ENCODE data around the gene HECA. TPM values are rescaled to one million over a fixed set of nuclear protein-coding genes. Genes with fewer than 3 reads are reported as not detected.

HECA gene
- total RNA-seq, 1 experiment from 2014 or later = 90.8 TPM

DNA sequence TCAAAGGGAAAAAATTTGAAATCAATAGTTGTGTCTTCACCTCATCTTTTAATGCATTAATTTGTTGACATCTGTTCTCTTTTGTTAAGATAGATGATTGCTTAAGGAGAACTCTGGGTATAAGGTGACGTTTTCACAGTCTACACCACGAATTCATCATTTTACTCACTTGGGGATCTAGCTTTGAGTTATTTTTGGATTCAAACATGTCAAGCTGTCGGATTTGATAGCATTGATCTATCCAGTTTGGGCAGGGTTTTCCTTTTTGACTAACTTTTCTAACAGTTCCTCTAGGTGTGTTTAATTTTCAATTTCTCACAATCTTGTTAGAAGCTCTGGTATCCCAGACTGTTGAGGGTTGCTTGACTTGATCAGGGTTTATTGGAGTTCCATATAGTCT, 49.6 kb downstream of the HECA start:
- no peak overlapping the region for H3K4me2 ChIP-seq (ENCODE audit: low read depth, low read length, poor library complexity, severe bottlenecking)
- H4K20me1 ChIP-seq (ENCODE audit: insufficient read depth, low read depth, low read length) = no peaks in the 10 kb centered on the region
- peaks cover 21% of the 10 kb centered on the region for H3K4me1 ChIP-seq (ENCODE audit: low read length)
- H3K9ac ChIP-seq (ENCODE audit: low read length) = no peak overlapping the region
- H3K9me3 ChIP-seq (ENCODE audit: low read length) = no peaks in the 10 kb centered on the region
- no peaks in the 10 kb centered on the region for H3K9me2 ChIP-seq (replicated peaks; ENCODE audit: insufficient read depth, low read length)
- no peak overlapping the region for H3K27ac ChIP-seq (ENCODE audit: low read length)
- DNase-seq = no peak
- H3K27me3 ChIP-seq (ENCODE audit: low read length) = no peaks in the 10 kb centered on the region
- H2AFZ ChIP-seq (ENCODE audit: low read length) = no peak overlapping the region
- H3K36me3 ChIP-seq (ENCODE audit: insufficient read depth, low read length) = peaks cover 30% of the 10 kb centered on the region
- 0 out of 2 replicates have a peak, but pooled peaks cover under 1% of the 10 kb centered on the region for H3K79me2 ChIP-seq (ENCODE audit: low read length)
- no peak overlapping the region for H3K4me3 ChIP-seq (ENCODE audit: low read length)

- no peaks in the 10 kb centered on the region for H4K20me1 ChIP-seq (ENCODE audit: insufficient read depth, low read depth, low read length)
- H3K79me2 ChIP-seq (ENCODE audit: low read length) = no peaks in the 10 kb centered on the region
- H2AFZ ChIP-seq (ENCODE audit: low read length) = no peak overlapping the region
- H3K27ac ChIP-seq (ENCODE audit: low read length) = no peak overlapping the region
- no peak overlapping the region for H3K4me2 ChIP-seq (ENCODE audit: low read depth, low read length, poor library complexity, severe bottlenecking)
- peaks cover 15% of the 10 kb centered on the region for H3K36me3 ChIP-seq (ENCODE audit: insufficient read depth, low read length)
- no peaks in the 10 kb centered on the region for H3K9me3 ChIP-seq (ENCODE audit: low read length)
- H3K4me1 ChIP-seq (ENCODE audit: low read length) = peaks cover 21% of the 10 kb centered on the region
- no peak overlapping the region for H3K4me3 ChIP-seq (ENCODE audit: low read length)
- H3K27me3 ChIP-seq (ENCODE audit: low read length) = no peaks in the 10 kb centered on the region
- no peak overlapping the region for H3K9ac ChIP-seq (ENCODE audit: low read length)
- no peaks in the 10 kb centered on the region for H3K9me2 ChIP-seq (replicated peaks; ENCODE audit: insufficient read depth, low read length)
- no peak for DNase-seq
Observed at GRCh38 chr6:139186242-139186641, 51.4 kb downstream of the HECA start.

GRCh38 chr6:139186692-139187091, 51.8 kb downstream of the HECA start:
- no peaks in the 10 kb centered on the region for H3K79me2 ChIP-seq (ENCODE audit: low read length)
- peaks cover 21% of the 10 kb centered on the region for H3K4me1 ChIP-seq (ENCODE audit: low read length)
- H3K27ac ChIP-seq (ENCODE audit: low read length) = no peak overlapping the region
- H4K20me1 ChIP-seq (ENCODE audit: insufficient read depth, low read depth, low read length) = no peaks in the 10 kb centered on the region
- H3K27me3 ChIP-seq (ENCODE audit: low read length) = no peaks in the 10 kb centered on the region
- no peaks in the 10 kb centered on the region for H3K9me3 ChIP-seq (ENCODE audit: low read length)
- no peaks in the 10 kb centered on the region for H3K9me2 ChIP-seq (replicated peaks; ENCODE audit: insufficient read depth, low read length)
- H3K36me3 ChIP-seq (ENCODE audit: insufficient read depth, low read length) = peaks cover 10% of the 10 kb centered on the region
- no peak overlapping the region for H3K4me3 ChIP-seq (ENCODE audit: low read length)
- peak; percentile 59 for DNase-seq
- no peak overlapping the region for H3K4me2 ChIP-seq (ENCODE audit: low read depth, low read length, poor library complexity, severe bottlenecking)
- H2AFZ ChIP-seq (ENCODE audit: low read length) = no peak overlapping the region
- no peak overlapping the region for H3K9ac ChIP-seq (ENCODE audit: low read length)

- Histone ChIP-seq H3K27ac (ENCODE audit: low read length) (no peak overlapping the region), H2AFZ (ENCODE audit: low read length) (no peak overlapping the region)
- no peak for DNase-seq
Observed at GRCh38 chr6:139187489-139187888, 52.6 kb downstream of the HECA start.

GRCh38 chr6:139189665-139190064, 54.8 kb downstream of the HECA start:
- H3K4me1 ChIP-seq (ENCODE audit: low read length) = peaks cover 20% of the 10 kb centered on the region
- H3K9me3 ChIP-seq (ENCODE audit: low read length) = no peaks in the 10 kb centered on the region
- no peaks in the 10 kb centered on the region for H3K79me2 ChIP-seq (ENCODE audit: low read length)
- no peak overlapping the region for H3K9ac ChIP-seq (ENCODE audit: low read length)
- no peak for DNase-seq
- no peak overlapping the region for H3K4me3 ChIP-seq (ENCODE audit: low read length)
- H3K36me3 ChIP-seq (ENCODE audit: insufficient read depth, low read length) = no peaks in the 10 kb centered on the region
- no peak overlapping the region for H3K4me2 ChIP-seq (ENCODE audit: low read depth, low read length, poor library complexity, severe bottlenecking)
- no peak overlapping the region for H3K27ac ChIP-seq (ENCODE audit: low read length)
- no peak overlapping the region for H2AFZ ChIP-seq (ENCODE audit: low read length)
- H4K20me1 ChIP-seq (ENCODE audit: insufficient read depth, low read depth, low read length) = no peaks in the 10 kb centered on the region
- no peaks in the 10 kb centered on the region for H3K27me3 ChIP-seq (ENCODE audit: low read length)
- no peaks in the 10 kb centered on the region for H3K9me2 ChIP-seq (replicated peaks; ENCODE audit: insufficient read depth, low read length)

More at GRCh38 chr6:139187489-139187888, 52.6 kb downstream of the HECA start:
- Histone ChIP-seq H3K9ac (ENCODE audit: low read length) (no peak overlapping the region), H3K79me2 (ENCODE audit: low read length) (no peaks in the 10 kb centered on the region), H3K4me2 (ENCODE audit: low read depth, low read length, poor library complexity, severe bottlenecking) (no peak overlapping the region), H4K20me1 (ENCODE audit: insufficient read depth, low read depth, low read length) (no peaks in the 10 kb centered on the region), H3K36me3 (ENCODE audit: insufficient read depth, low read length) (peaks cover 6% of the 10 kb centered on the region; the same call in 1 of the 2 replicates), H3K4me1 (ENCODE audit: low read length) (peaks cover 21% of the 10 kb centered on the region), H3K9me2 (replicated peaks; ENCODE audit: insufficient read depth, low read length) (no peaks in the 10 kb centered on the region), H3K9me3 (ENCODE audit: low read length) (no peaks in the 10 kb centered on the region), H3K4me3 (ENCODE audit: low read length) (no peak overlapping the region), H3K27me3 (ENCODE audit: low read length) (no peaks in the 10 kb centered on the region)

DNA sequence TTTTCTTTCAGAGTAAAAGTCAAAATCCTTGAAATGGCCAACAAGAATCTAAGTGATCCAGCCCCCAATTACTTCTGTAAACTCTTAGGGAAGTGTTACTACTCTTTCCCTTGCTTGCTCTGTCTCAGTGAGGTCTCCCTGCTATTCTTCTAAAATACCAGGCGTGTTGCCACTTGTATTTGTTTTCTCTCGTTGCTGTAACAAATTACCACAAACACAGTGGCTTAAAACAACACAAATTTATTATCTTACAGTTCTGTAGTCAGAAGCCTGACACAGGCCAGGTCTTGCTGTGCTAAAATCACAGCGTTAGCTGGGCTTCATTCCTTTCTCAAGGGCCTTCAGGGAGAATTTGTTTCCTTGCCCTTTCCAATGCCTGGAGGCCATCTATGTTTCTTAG, 59.9 kb downstream of the HECA start:
- Histone ChIP-seq H4K20me1 (ENCODE audit: insufficient read depth, low read depth, low read length) (no peaks in the 10 kb centered on the region), H3K36me3 (ENCODE audit: insufficient read depth, low read length) (no peaks in the 10 kb centered on the region), H3K9me3 (ENCODE audit: low read length) (no peaks in the 10 kb centered on the region), H3K9ac (ENCODE audit: low read length) (no peak overlapping the region), H3K27me3 (ENCODE audit: low read length) (no peaks in the 10 kb centered on the region), H3K4me1 (ENCODE audit: low read length) (no peaks in the 10 kb centered on the region), H3K9me2 (replicated peaks; ENCODE audit: insufficient read depth, low read length) (no peaks in the 10 kb centered on the region; the same call in 1 of the 2 replicates), H2AFZ (ENCODE audit: low read length) (no peak overlapping the region), H3K27ac (ENCODE audit: low read length) (no peak overlapping the region), H3K79me2 (ENCODE audit: low read length) (no peaks in the 10 kb centered on the region), H3K4me2 (ENCODE audit: low read depth, low read length, poor library complexity, severe bottlenecking) (no peak overlapping the region), H3K4me3 (ENCODE audit: low read length) (no peak overlapping the region)
- no peak for DNase-seq

DNA sequence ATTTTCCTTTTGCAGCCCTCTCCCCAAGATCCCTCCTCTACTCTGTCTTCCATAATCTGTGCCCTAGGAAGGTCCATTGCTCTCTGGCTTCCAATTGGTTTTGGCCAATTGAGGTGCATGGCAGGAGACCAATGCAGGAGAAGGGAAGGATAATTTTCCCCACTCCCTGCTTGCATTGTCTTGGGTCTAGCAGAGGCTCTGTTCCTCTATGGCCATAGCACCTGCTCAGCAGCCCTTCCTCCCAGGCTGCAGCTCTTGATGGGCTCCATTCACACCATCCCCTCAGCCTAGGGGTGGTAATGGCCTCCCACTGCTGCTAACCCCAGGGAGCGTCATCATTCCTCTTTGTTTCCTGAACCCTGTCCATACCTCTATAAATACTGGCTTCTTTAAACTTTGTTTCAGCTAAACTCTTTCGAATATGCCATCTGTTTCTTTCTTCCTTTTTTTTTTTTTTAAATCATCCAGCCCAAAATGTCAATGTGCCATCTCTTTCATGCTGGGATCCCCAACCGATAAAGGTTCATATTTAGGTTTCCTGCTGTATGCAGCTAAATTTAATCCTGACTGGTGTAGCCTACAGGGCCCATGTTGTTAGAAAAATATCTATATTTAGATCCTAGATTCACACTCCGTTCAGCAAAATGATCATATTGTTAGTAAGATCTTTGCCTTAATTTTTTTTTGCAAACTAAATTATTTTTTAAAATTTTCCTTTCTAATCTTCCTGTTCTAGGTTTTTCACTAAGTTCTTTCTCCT, 63.8 kb downstream of the HECA start:
- H3K9me2 ChIP-seq (replicated peaks; ENCODE audit: insufficient read depth, low read length) = no peaks in the 10 kb centered on the region; the same call in 1 of the 2 replicates
- no peak for DNase-seq
- no peaks in the 10 kb centered on the region for H3K79me2 ChIP-seq (ENCODE audit: low read length)
- no peaks in the 10 kb centered on the region for H3K4me1 ChIP-seq (ENCODE audit: low read length)
- H3K9ac ChIP-seq (ENCODE audit: low read length) = no peak overlapping the region
- no peak overlapping the region for H2AFZ ChIP-seq (ENCODE audit: low read length)
- no peaks in the 10 kb centered on the region for H3K36me3 ChIP-seq (ENCODE audit: insufficient read depth, low read length)
- H3K27ac ChIP-seq (ENCODE audit: low read length) = no peak overlapping the region
- H3K27me3 ChIP-seq (ENCODE audit: low read length) = no peaks in the 10 kb centered on the region
- H3K4me2 ChIP-seq (ENCODE audit: low read depth, low read length, poor library complexity, severe bottlenecking) = no peak overlapping the region
- no peaks in the 10 kb centered on the region for H4K20me1 ChIP-seq (ENCODE audit: insufficient read depth, low read depth, low read length)
- H3K4me3 ChIP-seq (ENCODE audit: low read length) = no peak overlapping the region
- no peaks in the 10 kb centered on the region for H3K9me3 ChIP-seq (ENCODE audit: low read length)

- Histone ChIP-seq H2AFZ (ENCODE audit: low read length) (no peak overlapping the region), H3K4me1 (ENCODE audit: low read length) (no peaks in the 10 kb centered on the region), H3K27ac (ENCODE audit: low read length) (no peak overlapping the region), H4K20me1 (ENCODE audit: insufficient read depth, low read depth, low read length) (no peaks in the 10 kb centered on the region), H3K9me3 (ENCODE audit: low read length) (no peaks in the 10 kb centered on the region), H3K4me2 (ENCODE audit: low read depth, low read length, poor library complexity, severe bottlenecking) (no peak overlapping the region), H3K79me2 (ENCODE audit: low read length) (no peaks in the 10 kb centered on the region), H3K9me2 (replicated peaks; ENCODE audit: insufficient read depth, low read length) (no peaks in the 10 kb centered on the region; the same call in 1 of the 2 replicates), H3K4me3 (ENCODE audit: low read length) (no peak overlapping the region), H3K9ac (ENCODE audit: low read length) (no peak overlapping the region), H3K27me3 (ENCODE audit: low read length) (no peaks in the 10 kb centered on the region), H3K36me3 (ENCODE audit: insufficient read depth, low read length) (no peaks in the 10 kb centered on the region)
- DNase-seq = no peak
Observed at GRCh38 chr6:139201378-139201777, 66.5 kb downstream of the HECA start.
